Activated CD4-positive, alpha-beta T cell treated with anti-CD3 and anti-CD28 coated beads, Interleukin-2, amount 10 ng/mL, durations not matched to agents 7 days and 5 days (primary cell): ENCODE measurements around the gene OTOP2. TPM values are rescaled to one million over a fixed set of nuclear protein-coding genes. Genes with fewer than 3 reads are reported as not detected.
A peak's percentile ranks its signal among the peaks of the same experiment; 100 is the strongest.

Experiments
- CTCF ChIA-PET: fragments of 350-600 bp; sonication (Branson Sonifier 250); formaldehyde crosslinking; loops from one replicate; lab custom pipeline; 2021; ENCODE audit warnings: antibody characterized with exemption; lab: Charles Lee
- POLR2A ChIA-PET: fragments of 350-600 bp; sonication (Branson Sonifier 250); formaldehyde crosslinking; loops from one replicate; lab custom pipeline; 2021; ENCODE audit warnings: antibody characterized with exemption; lab: Charles Lee
- DNase-seq: peaks from one replicate; pipeline ENCODE4 v3.0.0-alpha.2; 2020
- H3K27ac Mint-ChIP-seq: one replicate; pipeline ENCODE4 v1.8.0; 2021; ENCODE audit warnings: mild to moderate bottlenecking, moderate library complexity, mixed read lengths
- H3K27me3 Mint-ChIP-seq: one replicate; pipeline ENCODE4 v1.8.0; 2021; ENCODE audit warnings: mixed read lengths
- H3K36me3 Mint-ChIP-seq: one replicate; pipeline ENCODE4 v1.8.0; 2021; ENCODE audit warnings: low read depth, mixed read lengths
- H3K4me1 Mint-ChIP-seq: one replicate; pipeline ENCODE4 v1.8.0; 2021; ENCODE audit warnings: mixed read lengths
- H3K4me3 Mint-ChIP-seq: one replicate; pipeline ENCODE4 v1.8.0; 2021; ENCODE audit warnings: mild to moderate bottlenecking, moderate library complexity, mixed read lengths
- H3K9me3 Mint-ChIP-seq: one replicate; pipeline ENCODE4 v1.8.0; 2021; ENCODE audit warnings: mixed read lengths
- total RNA-seq, 2 experiments: library from RNA; stranded (reverse); gene quantifications; one replicate each; pipeline ENCODE4 v1.2.3, GENCODE V29; 2021

Gene OTOP2
- total RNA-seq, 2 experiments from 2014 or later: not detected

- Mint-ChIP-seq H3K36me3 (no peaks in the 10 kb centered on the region), H3K27ac (no peak overlapping the region), H3K27me3 (peaks cover 23% of the 10 kb centered on the region), H3K9me3 (no peaks in the 10 kb centered on the region), H3K4me3 (no peak overlapping the region), H3K4me1 (peaks cover 2% of the 10 kb centered on the region)
- POLR2A ChIA-PET: no interaction called here
- CTCF ChIA-PET: no interaction called here
- no peak for DNase-seq
Measured at GRCh38 chr17:74888469-74888868, 35.6 kb upstream of the OTOP2 start.

DNA sequence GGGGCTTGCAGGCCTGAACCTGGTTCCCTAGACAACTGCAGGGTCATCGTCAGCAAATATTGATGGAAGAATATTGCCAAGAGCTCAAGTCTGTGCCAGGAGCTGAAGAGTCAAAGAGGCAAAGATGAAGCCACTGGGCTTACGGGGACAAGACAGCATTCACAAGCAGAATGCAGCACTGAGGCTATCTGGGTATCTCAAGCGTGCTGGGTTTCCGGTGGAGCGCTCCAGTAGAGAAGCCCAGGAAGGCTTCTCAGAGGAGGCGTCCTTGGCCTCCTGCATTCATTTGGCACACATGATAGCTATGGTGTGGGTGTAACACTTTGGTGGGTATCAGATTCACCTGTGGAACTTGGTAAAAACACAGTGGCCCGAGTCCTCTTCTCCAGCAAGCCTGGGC, 33.5 kb upstream of the OTOP2 start:
- Mint-ChIP-seq H3K4me1 (peaks cover 5% of the 10 kb centered on the region), H3K36me3 (no peaks in the 10 kb centered on the region), H3K27me3 (peaks cover 38% of the 10 kb centered on the region), H3K9me3 (no peaks in the 10 kb centered on the region), H3K27ac (no peak overlapping the region), H3K4me3 (no peak overlapping the region)
- no peak for DNase-seq
- POLR2A ChIA-PET: no interaction called here
- CTCF ChIA-PET: interaction anchor here (1.0 kb wide), 1 partner anchor 9 kb away, joined by 3 read pairs; no protein-coding TSS in a partner anchor

- H3K36me3 Mint-ChIP-seq: no peaks in the 10 kb centered on the region
- H3K27ac Mint-ChIP-seq: no peak overlapping the region
- DNase-seq: no peak
- H3K27me3 Mint-ChIP-seq: peaks cover 46% of the 10 kb centered on the region
- H3K4me3 Mint-ChIP-seq: no peak overlapping the region
- H3K4me1 Mint-ChIP-seq: peaks cover 5% of the 10 kb centered on the region
- H3K9me3 Mint-ChIP-seq: no peaks in the 10 kb centered on the region
- POLR2A ChIA-PET: no interaction called here
- CTCF ChIA-PET: no interaction called here
Measured at GRCh38 chr17:74892013-74892841, 31.8 kb upstream of the OTOP2 start.

- POLR2A ChIA-PET: no interaction called here
- H3K27ac Mint-ChIP-seq: no peak within 1 kb of the TSS
- no peaks in the 10 kb centered on the region for H3K9me3 Mint-ChIP-seq
- peak within 1 kb of the TSS; percentile 40 for H3K4me3 Mint-ChIP-seq
- no peak for DNase-seq
- CTCF ChIA-PET: interaction anchor here (1.2 to 1.6 kb wide), 3 partner anchors 20 to 66 kb away, joined by 3 to 4 read pairs (median 3); partner anchors contain the start of gene OTOP2
- no peaks in the 10 kb centered on the region for H3K36me3 Mint-ChIP-seq
- peaks cover 50% of the 10 kb centered on the region for H3K27me3 Mint-ChIP-seq
- H3K4me1 Mint-ChIP-seq: peaks cover 5% of the 10 kb centered on the region
Measured at GRCh38 chr17:74892974-74893911, 30.8 kb upstream of the OTOP2 start, which contains the start of gene FADS6. Gene FADS6 (minus strand): TSS chr17:74893633. CDS start chr17:74893595, 38 bp downstream.

GRCh38 chr17:74893936-74894671, 30.0 kb upstream of the OTOP2 start:
- H3K27me3 Mint-ChIP-seq: peaks cover 50% of the 10 kb centered on the region
- ChIA-PET POLR2A (no interaction called here), CTCF (interaction anchor here (1.2 to 1.6 kb wide), 3 partner anchors 19 to 65 kb away, joined by 3 to 4 read pairs (median 3); partner anchors contain the start of gene OTOP2)
- peaks cover 5% of the 10 kb centered on the region for H3K4me1 Mint-ChIP-seq
- no peaks in the 10 kb centered on the region for H3K36me3 Mint-ChIP-seq
- peak overlapping the region; percentile 40 for H3K4me3 Mint-ChIP-seq
- no peak overlapping the region for H3K27ac Mint-ChIP-seq
- no peak for DNase-seq
- no peaks in the 10 kb centered on the region for H3K9me3 Mint-ChIP-seq

DNA sequence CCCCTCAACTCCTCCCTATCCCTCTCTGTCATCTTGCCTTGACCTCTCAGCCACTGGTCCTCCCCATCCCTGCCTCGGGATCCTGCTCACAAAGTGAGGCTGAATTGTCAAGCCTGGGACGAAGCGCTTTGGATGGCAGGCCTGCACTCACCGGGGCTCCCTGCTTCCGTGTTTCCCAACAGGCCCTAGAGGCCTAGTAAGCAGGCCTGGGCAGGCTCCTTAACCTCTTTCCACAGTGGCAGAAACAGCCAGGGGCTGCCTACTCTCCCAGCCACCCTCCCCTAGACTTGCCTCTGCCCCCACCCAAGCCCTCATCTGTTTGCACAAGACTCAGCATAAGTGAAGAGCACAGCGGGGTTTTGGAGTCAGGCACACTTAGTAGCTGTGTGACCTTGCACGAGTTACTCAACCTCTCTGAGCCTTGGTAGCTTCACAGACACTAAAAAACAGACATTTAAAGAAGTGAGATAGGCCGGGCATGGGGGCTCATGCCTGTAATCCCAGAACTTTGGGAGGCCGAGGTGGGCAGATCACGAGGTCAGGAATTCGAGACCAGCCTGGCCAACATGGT, 25.6 kb upstream of the OTOP2 start:
- Mint-ChIP-seq H3K27ac (no peak overlapping the region), H3K4me1 (peaks cover 3% of the 10 kb centered on the region), H3K36me3 (no peaks in the 10 kb centered on the region), H3K4me3 (no peak overlapping the region), H3K9me3 (no peaks in the 10 kb centered on the region), H3K27me3 (peaks cover 36% of the 10 kb centered on the region)
- DNase-seq: no peak
- POLR2A ChIA-PET: no interaction called here
- CTCF ChIA-PET: no interaction called here

GRCh38 chr17:74900208-74900607, 23.9 kb upstream of the OTOP2 start:
- peaks cover 30% of the 10 kb centered on the region for H3K27me3 Mint-ChIP-seq
- ChIA-PET CTCF (no interaction called here), POLR2A (no interaction called here)
- H3K4me1 Mint-ChIP-seq: no peaks in the 10 kb centered on the region
- H3K4me3 Mint-ChIP-seq: no peak overlapping the region
- H3K9me3 Mint-ChIP-seq: no peaks in the 10 kb centered on the region
- no peak for DNase-seq
- no peaks in the 10 kb centered on the region for H3K36me3 Mint-ChIP-seq
- H3K27ac Mint-ChIP-seq: no peak overlapping the region

DNA sequence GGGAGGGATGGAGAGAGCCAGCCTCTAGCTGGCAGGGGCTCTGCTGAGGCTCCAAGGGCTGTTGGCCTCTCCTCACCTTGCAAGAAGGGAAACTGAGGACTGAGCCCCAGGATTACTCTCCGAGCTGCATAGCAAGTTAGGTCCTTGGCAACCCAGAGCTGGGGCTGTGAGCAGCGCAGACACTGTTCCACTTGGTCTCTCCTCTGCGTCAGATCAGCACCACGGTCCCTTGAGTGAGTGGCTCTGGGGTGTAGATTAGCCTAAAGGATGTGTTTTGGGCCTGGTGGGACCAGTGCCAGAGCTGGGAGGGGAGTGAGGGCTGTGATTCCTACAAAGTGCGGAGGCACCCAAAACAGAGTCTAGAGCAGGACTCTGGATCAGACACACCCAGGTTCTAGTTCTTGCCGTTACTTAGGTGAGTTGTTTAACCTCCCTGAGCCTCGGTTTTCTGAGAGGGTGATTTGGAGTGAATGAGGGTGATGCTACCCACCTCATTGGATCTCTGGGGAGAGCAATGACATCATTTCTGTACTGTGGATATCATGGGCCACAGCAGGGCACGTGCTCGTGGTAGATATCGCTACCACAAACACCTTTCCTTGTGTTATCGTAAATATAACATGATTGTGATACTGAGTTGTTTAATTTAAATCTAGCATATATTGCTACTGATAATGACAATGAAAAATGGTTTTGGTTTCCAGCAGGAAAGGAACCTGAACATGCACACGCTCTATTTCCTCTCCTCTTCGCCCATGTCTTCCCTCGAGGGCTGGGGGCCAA, 22.5 kb upstream of the OTOP2 start:
- H3K27me3 Mint-ChIP-seq: peaks cover 19% of the 10 kb centered on the region
- peaks cover 2% of the 10 kb centered on the region for H3K4me1 Mint-ChIP-seq
- H3K27ac Mint-ChIP-seq: no peak overlapping the region
- no peaks in the 10 kb centered on the region for H3K36me3 Mint-ChIP-seq
- no peaks in the 10 kb centered on the region for H3K9me3 Mint-ChIP-seq
- POLR2A ChIA-PET: no interaction called here
- no peak overlapping the region for H3K4me3 Mint-ChIP-seq
- CTCF ChIA-PET: interaction anchor here (0.7 to 1.5 kb wide), 2 partner anchors 57 to 60 kb away, joined by 3 to 5 read pairs; no protein-coding TSS in a partner anchor
- DNase-seq: no peak

- DNase-seq: no peak
- Mint-ChIP-seq H3K27me3 (peaks cover 12% of the 10 kb centered on the region), H3K27ac (no peak overlapping the region), H3K9me3 (no peaks in the 10 kb centered on the region), H3K36me3 (no peaks in the 10 kb centered on the region), H3K4me3 (no peak overlapping the region), H3K4me1 (peaks cover 2% of the 10 kb centered on the region)
- POLR2A ChIA-PET: no interaction called here
- CTCF ChIA-PET: interaction anchor here (1.5 kb wide), 1 partner anchor 59 kb away, joined by 5 read pairs; no protein-coding TSS in a partner anchor
Measured at GRCh38 chr17:74903034-74903433, 21.0 kb upstream of the OTOP2 start.

- ChIA-PET POLR2A (no interaction called here), CTCF (no interaction called here)
- H3K4me1 Mint-ChIP-seq: peaks cover 2% of the 10 kb centered on the region
- peaks cover 12% of the 10 kb centered on the region for H3K27me3 Mint-ChIP-seq
- no peak for DNase-seq
- no peak overlapping the region for H3K27ac Mint-ChIP-seq
- H3K36me3 Mint-ChIP-seq: no peaks in the 10 kb centered on the region
- no peak overlapping the region for H3K4me3 Mint-ChIP-seq
- no peaks in the 10 kb centered on the region for H3K9me3 Mint-ChIP-seq
Measured at GRCh38 chr17:74903671-74904070, 20.4 kb upstream of the OTOP2 start.

DNA sequence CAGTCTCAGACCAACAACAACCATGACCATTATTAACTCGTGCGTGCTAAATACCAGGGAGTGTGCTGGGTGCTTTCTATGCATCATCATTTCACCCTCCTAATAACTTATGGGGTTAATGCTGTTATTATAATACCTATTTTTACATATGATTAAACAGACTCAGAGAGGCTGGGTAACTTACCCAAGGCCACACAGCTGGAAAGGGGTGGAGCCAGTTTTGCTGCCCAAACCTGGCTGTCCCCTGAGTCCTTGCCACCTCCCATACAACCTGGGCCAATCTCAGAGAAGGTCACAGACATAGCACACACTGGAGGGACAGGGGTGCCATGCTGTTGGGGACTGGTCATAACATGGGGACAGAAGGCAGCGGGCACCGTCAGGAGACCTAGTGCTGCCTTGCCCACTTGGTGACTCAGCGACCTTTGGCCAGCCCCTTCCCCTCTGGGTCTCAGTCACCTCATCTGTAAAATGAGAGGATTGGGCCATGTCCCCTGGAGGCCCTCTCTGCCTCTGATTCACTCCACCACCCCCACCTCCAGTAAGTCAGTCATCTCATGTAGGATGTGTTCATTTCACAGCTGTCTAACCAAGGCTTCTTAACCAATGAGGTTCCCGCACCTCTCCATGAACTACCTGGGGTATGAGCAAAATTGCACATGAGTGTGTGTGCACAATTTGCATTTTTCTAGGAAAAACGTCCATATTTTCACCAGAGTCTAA, 19.2 kb upstream of the OTOP2 start:
- H3K9me3 Mint-ChIP-seq: no peaks in the 10 kb centered on the region
- H3K4me1 Mint-ChIP-seq: peaks cover 2% of the 10 kb centered on the region
- peaks cover 8% of the 10 kb centered on the region for H3K27me3 Mint-ChIP-seq
- no peak for DNase-seq
- CTCF ChIA-PET: no interaction called here
- H3K27ac Mint-ChIP-seq: peak overlapping the region; percentile 41
- POLR2A ChIA-PET: no interaction called here
- H3K36me3 Mint-ChIP-seq: no peaks in the 10 kb centered on the region
- no peak overlapping the region for H3K4me3 Mint-ChIP-seq
